GM08714 (cell line): ENCODE data around the gene AGER.

Source experiments
- H3K4me3 ChIP-seq: fragments of 200-500 bp; sonication (Bioruptor generic); 2 replicates; pipeline ENCODE4 v1.5.1; 2014; ENCODE audit warnings: mild to moderate bottlenecking, low read length, inconsistent platforms
- ZNF274 ChIP-seq: IDR thresholded peaks from 2 replicates; pipeline ENCODE4 v1.6.1; 2012; ENCODE audit warnings: mild to moderate bottlenecking, low read depth, low read length

The AGER gene

GRCh38 chr6:32175322-32175710 lies 8.7 kb downstream of the AGER start:
- no peak for TF ChIP-seq ZNF274

DNA sequence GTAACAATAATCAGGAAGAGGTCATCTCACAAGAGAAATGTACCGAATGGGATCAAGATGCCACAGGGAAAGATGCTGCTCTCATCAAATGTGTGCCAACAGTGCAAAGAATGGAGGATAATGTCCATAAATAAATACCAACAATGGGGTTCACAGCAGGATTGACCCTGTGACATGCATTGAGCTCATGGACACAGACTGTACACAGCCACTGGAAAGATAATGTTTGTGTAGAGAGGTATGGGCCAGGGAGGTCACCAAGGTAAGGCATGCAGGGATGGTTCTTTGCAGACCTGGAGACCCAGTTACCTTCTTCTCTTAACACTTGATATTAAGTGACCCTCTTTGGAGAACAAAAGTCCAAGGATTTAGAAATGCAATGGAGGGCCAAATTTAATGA lies 9.6 kb downstream of the AGER start:
- no peak overlapping the region for H3K4me3 ChIP-seq
- TF ChIP-seq ZNF274: no peak

More at GRCh38 chr6:32175322-32175710, 8.7 kb downstream of the AGER start:
- peak overlapping the region; percentile 81 for H3K4me3 ChIP-seq

GRCh38 chr6:32173051-32173727 lies 10.9 kb downstream of the AGER start:
- no peak for TF ChIP-seq ZNF274
- H3K4me3 ChIP-seq: no peak overlapping the region

GRCh38 chr6:32171234-32171633 lies 12.8 kb downstream of the AGER start:
- H3K4me3 ChIP-seq: no peak overlapping the region
- no peak for TF ChIP-seq ZNF274

GRCh38 chr6:32170294-32170693 lies 13.8 kb downstream of the AGER start:
- H3K4me3 ChIP-seq: no peak overlapping the region
- TF ChIP-seq ZNF274: no peak

DNA sequence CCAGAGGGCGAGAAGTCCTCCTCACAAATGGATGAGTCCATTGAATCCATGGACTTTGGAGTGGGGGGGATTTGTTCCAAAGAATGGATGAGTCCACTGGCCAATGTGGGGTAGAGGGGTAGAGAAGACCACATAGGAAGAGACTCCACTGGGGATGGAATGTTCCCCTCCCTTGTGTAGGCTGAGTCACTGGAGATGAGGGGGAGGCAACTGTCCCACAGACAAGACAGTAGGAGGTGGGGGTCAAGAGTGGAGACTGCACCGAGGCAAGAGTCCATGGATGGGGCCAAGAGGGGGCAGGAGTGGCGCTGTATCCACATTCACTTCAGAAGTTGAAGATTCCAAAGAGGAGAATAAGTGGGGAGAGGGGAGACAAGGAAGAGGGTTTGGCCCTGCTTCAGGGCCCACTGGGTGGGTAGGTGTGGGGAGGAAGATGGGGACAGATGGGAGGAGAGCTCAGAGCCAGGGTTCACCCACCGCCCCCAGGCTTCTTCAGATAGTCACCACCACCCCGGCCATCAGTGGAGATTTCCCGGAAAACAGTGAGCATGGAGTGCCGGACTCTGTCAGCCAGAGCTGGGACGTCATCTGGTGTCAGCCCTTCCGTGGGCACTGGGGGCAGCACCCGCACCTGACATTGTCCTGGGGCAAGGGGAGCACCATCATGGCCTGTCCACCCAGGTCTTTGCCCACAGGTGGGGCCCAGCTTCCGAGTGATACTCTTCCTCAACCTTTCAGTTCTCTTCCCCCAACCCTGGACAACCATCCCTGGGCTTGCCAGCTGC lies 15.1 kb downstream of the AGER start:
- TF ChIP-seq ZNF274: no peak
- no peak overlapping the region for H3K4me3 ChIP-seq

- no peak for TF ChIP-seq ZNF274
- H3K4me3 ChIP-seq: no peak overlapping the region
Measured at GRCh38 chr6:32168350-32168749, 15.7 kb downstream of the AGER start.

- TF ChIP-seq ZNF274: no peak
- no peak overlapping the region for H3K4me3 ChIP-seq
Measured at GRCh38 chr6:32167761-32168262, 16.2 kb downstream of the AGER start.

DNA sequence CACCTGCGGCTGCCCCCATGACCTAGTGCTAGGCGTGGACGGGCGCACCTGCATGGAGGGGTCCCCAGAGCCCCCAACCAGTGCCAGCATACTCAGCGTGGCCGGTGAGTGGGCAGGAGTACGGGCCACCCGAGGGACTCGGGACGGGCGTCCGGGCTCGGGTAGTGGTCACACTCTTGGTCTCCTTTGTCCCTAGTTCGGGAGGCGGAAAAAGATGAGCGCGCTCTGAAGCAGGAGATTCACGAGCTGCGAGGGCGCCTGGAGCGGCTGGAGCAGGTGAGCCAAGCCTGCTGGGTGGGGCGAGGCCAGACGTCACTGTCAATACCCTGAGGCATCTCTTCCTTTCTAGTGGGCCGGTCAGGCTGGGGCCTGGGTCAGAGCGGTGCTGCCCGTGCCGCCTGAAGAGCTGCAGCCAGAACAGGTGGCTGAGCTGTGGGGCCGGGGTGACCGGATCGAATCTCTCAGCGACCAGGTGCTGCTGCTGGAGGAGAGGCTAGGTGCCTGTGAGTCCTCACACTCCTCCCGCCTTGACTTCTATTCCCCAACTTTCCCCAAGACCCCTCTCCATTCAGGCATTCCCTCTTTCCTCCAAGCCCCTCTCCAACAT lies 16.8 kb downstream of the AGER start:
- H3K4me3 ChIP-seq: no peak overlapping the region
- TF ChIP-seq ZNF274: no peak

GRCh38 chr6:32166411-32167061 lies 17.5 kb downstream of the AGER start:
- TF ChIP-seq ZNF274: no peak
- no peak overlapping the region for H3K4me3 ChIP-seq

DNA sequence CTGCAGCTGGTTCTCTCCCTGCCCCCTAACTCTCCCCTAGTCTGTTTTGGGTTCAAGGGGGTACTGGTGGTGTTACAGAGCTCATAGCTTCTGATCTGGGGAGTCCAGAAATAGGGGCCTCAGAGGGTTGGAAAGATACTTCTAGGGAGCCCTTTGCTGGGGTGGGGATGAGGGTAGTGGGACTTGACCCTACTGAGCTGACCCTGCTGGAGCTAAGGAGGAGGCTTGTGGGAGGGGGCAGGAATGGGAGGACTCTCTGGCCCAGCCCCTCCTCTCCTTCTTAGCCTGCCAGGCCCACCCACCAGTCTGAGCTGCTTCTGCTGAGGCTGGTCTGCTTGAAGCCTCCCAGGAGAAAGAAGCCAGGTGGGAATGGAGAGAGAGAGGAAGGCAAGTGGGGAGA lies 19.8 kb downstream of the AGER start, which contains the start of gene EGFL8:
TSS of gene EGFL8 (plus strand) at position 301 of the 400 bp plus-strand sequence. CDS start 1,571 bp downstream, outside the sequence.
- no peak for TF ChIP-seq ZNF274
- no peak within 1 kb of the TSS for H3K4me3 ChIP-seq

DNA sequence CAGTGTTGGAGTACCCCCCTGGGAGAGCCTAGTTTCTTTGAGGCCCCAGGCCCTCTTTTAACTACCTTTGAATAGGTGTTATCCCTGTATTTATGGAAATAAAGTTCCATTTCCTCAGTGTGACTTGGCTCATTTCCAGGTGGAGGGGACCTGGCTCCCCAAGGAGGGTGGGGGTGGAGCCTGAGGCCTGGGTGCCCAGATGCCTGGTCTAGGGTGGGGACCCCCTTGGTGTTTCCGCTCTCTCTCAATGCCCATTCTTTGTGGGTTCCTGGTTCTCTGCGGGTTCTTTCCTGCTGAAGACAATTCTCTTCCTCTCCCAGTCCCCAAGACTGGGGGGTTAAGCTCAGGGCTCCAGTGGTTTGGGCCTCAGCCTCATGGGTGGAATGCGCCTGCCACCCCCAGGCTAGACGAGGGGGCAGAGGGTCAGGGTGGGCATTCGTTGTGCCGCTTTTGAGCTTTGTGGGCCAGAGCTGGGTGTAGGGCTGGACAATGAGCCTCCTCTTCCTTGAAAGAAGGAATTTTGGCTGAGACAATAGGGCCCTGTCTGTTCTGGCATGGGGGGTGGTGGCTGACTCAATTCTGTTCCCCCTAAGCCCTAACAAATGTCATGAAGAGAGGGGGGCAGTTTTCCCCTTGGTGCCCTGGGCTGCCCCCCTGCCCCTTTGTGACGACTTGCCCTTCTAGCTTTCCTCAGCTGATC lies 20.3 kb downstream of the AGER start:
- H3K4me3 ChIP-seq: no peak overlapping the region
- no peak for TF ChIP-seq ZNF274

- no peak for TF ChIP-seq ZNF274
- no peak overlapping the region for H3K4me3 ChIP-seq
Measured at GRCh38 chr6:32158052-32158451, 26.0 kb downstream of the AGER start.

DNA sequence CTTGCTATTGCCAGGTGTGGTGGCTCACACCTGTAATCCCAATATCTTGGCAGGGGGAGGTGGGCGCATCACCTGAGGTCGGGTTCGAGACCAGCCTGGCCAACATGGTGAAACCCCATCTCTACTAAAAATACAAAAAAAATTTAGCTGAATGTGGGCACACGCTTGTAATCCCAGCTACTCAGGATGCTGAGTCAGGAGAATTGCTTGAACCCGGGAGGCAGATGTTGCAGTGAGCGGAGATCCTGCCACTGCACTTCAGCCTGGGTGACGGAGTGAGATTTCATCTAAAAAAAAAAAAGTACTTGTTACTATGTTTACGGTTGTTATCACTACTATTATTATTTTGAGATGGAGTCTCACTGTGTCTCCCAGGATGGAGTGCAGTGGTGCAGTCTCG lies 27.2 kb downstream of the AGER start:
- no peak overlapping the region for H3K4me3 ChIP-seq
- TF ChIP-seq ZNF274: no peak
